ENCODE measurements around the gene TRAPPC12. TPM values are rescaled to one million over a fixed set of nuclear protein-coding genes. Genes with fewer than 3 reads are reported as not detected.

The TRAPPC12 gene
- total and polyA plus RNA-seq, 7 experiments from 2014 or later: 29.8 to 160 (median 104) TPM

DNA sequence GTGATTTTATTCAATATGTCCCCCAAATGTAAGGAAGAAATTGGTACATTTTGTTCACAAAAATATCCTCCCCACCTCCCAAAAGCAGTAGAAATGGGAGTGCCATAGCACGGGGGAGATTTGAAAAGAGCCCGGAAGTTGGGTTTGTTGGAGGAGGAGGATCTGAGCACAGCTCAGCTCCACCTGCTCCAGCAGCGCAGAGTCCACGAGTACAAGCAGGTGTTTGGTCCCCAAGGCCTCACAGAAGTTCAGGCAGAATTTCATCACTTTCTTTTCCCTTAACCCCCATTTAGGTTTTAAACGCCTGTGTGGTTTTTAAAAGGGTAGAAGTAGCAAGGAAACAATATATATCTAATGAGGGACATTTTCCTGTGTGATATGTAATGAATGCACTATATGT is 56.0 kb downstream of the TRAPPC12 start:
- DNase-seq (no peak), ATAC-seq (no peak)
- intact Hi-C loops (cut with micrococcal nuclease): no loop called here
- no peak overlapping the region for H3K27ac ChIP-seq (ENCODE audit: low read depth, low read length)
- Mint-ChIP-seq H3K27me3 (no peaks in the 10 kb centered on the region), H3K27ac (no peak overlapping the region), H3K9me3 (no peaks in the 10 kb centered on the region), H3K4me1 (peaks cover 0 to 21% (median 18%) of the 10 kb centered on the region in 7 donors), H3K4me3 (no peak overlapping the region), H3K36me3 (peaks cover 0 to 36% (median 3%) of the 10 kb centered on the region in 5 donors)
- no peak overlapping the region for H3K4me3 ChIP-seq (ENCODE audit: low read length)
- H3K9me3 ChIP-seq (ENCODE audit: control insufficient read depth in 2 of 3, low read length in 3 of 3): no peaks in the 10 kb centered on the region
- peaks cover 0 to 40% (median 0%) of the 10 kb centered on the region in 3 experiments for H3K36me3 ChIP-seq (ENCODE audit: control insufficient read depth in 2 of 3, insufficient read depth in 3 of 3, low read length in 3 of 3)
- CTCF ChIA-PET: no interaction called here
- POLR2A ChIA-PET: no interaction called here
- no peaks in the 10 kb centered on the region for H3K4me1 ChIP-seq (ENCODE audit: control insufficient read depth in 2 of 2, insufficient read depth in 2 of 2, low read length in 2 of 2)
- no peaks in the 10 kb centered on the region for H3K27me3 ChIP-seq (ENCODE audit: control insufficient read depth in 2 of 2, insufficient read depth in 2 of 2, low read length in 2 of 2)

- H3K27ac ChIP-seq (ENCODE audit: low read depth, low read length): no peak overlapping the region
- no peaks in the 10 kb centered on the region for H3K27me3 ChIP-seq (ENCODE audit: control insufficient read depth in 2 of 2, insufficient read depth in 2 of 2, low read length in 2 of 2)
- H3K9me3 ChIP-seq (ENCODE audit: control insufficient read depth in 2 of 3, low read length in 3 of 3): no peaks in the 10 kb centered on the region
- POLR2A ChIA-PET: no interaction called here
- intact Hi-C loops (cut with micrococcal nuclease): no loop called here
- H3K4me1 ChIP-seq (ENCODE audit: control insufficient read depth in 2 of 2, insufficient read depth in 2 of 2, low read length in 2 of 2): no peaks in the 10 kb centered on the region
- no peak overlapping the region for H3K4me3 ChIP-seq (ENCODE audit: low read length)
- ATAC-seq: no peak
- DNase-seq: no peak
- H3K36me3 ChIP-seq (ENCODE audit: control insufficient read depth in 2 of 3, insufficient read depth in 3 of 3, low read length in 3 of 3): peaks cover 0 to 24% (median 0%) of the 10 kb centered on the region in 3 experiments
- H3K27me3 Mint-ChIP-seq: no peaks in the 10 kb centered on the region
- H3K36me3 Mint-ChIP-seq: peaks cover 1 to 20% (median 2%) of the 10 kb centered on the region in 5 donors
- peak overlapping the region in 2 of 10 donors; percentile 1 to 38 for H3K4me3 Mint-ChIP-seq
- CTCF ChIA-PET: interaction anchor here (3.5 kb wide), 1 partner anchor 16 kb away, joined by 11 read pairs; no protein-coding TSS in a partner anchor
- H3K9me3 Mint-ChIP-seq: no peaks in the 10 kb centered on the region
- peak overlapping the region in 3 of 9 donors; percentile 16 to 29 (median 19) for H3K27ac Mint-ChIP-seq
- peaks cover 4 to 40% (median 31%) of the 10 kb centered on the region in 7 donors for H3K4me1 Mint-ChIP-seq
These were observed 61.0 kb downstream of the TRAPPC12 start for GRCh38 chr2:3440477-3440876.

DNA sequence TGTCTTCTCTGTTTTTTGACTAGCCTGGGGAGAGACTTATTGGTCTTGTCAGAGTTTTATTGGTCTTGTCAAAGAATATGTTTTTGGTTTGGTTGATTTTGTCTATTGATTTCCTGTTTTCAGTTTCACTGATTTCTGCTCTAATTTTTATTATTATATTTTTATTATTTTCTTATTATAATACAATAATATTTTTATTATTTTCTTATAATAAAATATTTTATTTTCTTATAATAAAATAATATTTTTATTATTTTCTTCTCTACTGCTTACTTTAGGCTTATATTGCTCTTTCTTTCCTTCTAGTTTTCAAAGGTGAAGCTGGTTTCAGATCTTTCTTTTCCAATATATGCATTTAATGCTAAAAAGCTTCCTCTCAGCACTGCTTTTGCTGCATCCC is 62.0 kb downstream of the TRAPPC12 start:
- Mint-ChIP-seq H3K36me3 (peaks cover 3 to 28% (median 6%) of the 10 kb centered on the region in 5 donors), H3K4me3 (no peak overlapping the region), H3K27me3 (no peaks in the 10 kb centered on the region), H3K27ac (peak overlapping the region in 4 of 9 donors; percentile 16 to 54 (median 32)), H3K4me1 (peaks cover 4 to 40% (median 31%) of the 10 kb centered on the region in 7 donors), H3K9me3 (no peaks in the 10 kb centered on the region)
- intact Hi-C loops (cut with micrococcal nuclease): no loop called here
- no peak overlapping the region for H3K4me3 ChIP-seq (ENCODE audit: low read length)
- no peaks in the 10 kb centered on the region for H3K9me3 ChIP-seq (ENCODE audit: control insufficient read depth in 2 of 3, low read length in 3 of 3)
- no peaks in the 10 kb centered on the region for H3K27me3 ChIP-seq (ENCODE audit: control insufficient read depth in 2 of 2, insufficient read depth in 2 of 2, low read length in 2 of 2)
- no peaks in the 10 kb centered on the region for H3K4me1 ChIP-seq (ENCODE audit: control insufficient read depth in 2 of 2, insufficient read depth in 2 of 2, low read length in 2 of 2)
- POLR2A ChIA-PET: no interaction called here
- H3K36me3 ChIP-seq (ENCODE audit: control insufficient read depth in 2 of 3, insufficient read depth in 3 of 3, low read length in 3 of 3): peaks cover 0 to 34% (median 0%) of the 10 kb centered on the region in 3 experiments
- DNase-seq (no peak), ATAC-seq (no peak)
- no peak overlapping the region for H3K27ac ChIP-seq (ENCODE audit: low read depth, low read length)
- CTCF ChIA-PET: interaction anchor here (0.5 to 3.5 kb wide), 4 partner anchors 17 to 25 kb away, joined by 3 to 11 read pairs (median 4); no protein-coding TSS in a partner anchor

DNA sequence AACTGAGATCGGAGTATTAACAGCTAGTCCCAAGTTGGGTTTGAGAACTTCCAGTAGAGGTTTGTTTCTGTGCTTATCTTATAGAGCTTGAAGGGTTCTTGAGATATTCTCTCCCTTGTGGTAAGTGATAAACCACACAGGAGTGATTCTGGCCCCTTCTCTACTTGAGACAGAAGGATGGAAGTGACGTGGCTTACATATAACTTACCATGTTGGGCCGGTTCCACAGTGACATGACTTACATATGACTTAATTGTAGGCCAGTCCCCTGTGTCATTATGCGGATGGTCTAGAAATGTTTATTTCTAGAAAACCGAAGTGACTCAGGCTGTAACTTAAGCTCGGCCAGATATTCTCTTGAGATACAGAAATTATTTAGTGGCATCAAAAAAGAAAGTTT is 62.7 kb downstream of the TRAPPC12 start:
- peaks cover 0 to 41% (median 0%) of the 10 kb centered on the region in 3 experiments for H3K36me3 ChIP-seq (ENCODE audit: control insufficient read depth in 2 of 3, insufficient read depth in 3 of 3, low read length in 3 of 3)
- Mint-ChIP-seq H3K36me3 (peaks cover 3 to 33% (median 7%) of the 10 kb centered on the region in 5 donors), H3K27me3 (no peaks in the 10 kb centered on the region), H3K4me3 (no peak overlapping the region), H3K4me1 (peaks cover 4 to 40% (median 31%) of the 10 kb centered on the region in 7 donors), H3K27ac (peak overlapping the region in 1 of 9 donors; percentile 12), H3K9me3 (no peaks in the 10 kb centered on the region)
- no peak for ATAC-seq
- CTCF ChIA-PET: interaction anchor here (1.5 to 3.5 kb wide), 3 partner anchors 18 to 22 kb away, joined by 3 to 11 read pairs (median 3); no protein-coding TSS in a partner anchor
- H3K27me3 ChIP-seq (ENCODE audit: control insufficient read depth in 2 of 2, insufficient read depth in 2 of 2, low read length in 2 of 2): no peaks in the 10 kb centered on the region
- H3K9me3 ChIP-seq (ENCODE audit: control insufficient read depth in 2 of 3, low read length in 3 of 3): no peaks in the 10 kb centered on the region
- POLR2A ChIA-PET: no interaction called here
- no peak overlapping the region for H3K27ac ChIP-seq (ENCODE audit: low read depth, low read length)
- H3K4me1 ChIP-seq (ENCODE audit: control insufficient read depth in 2 of 2, insufficient read depth in 2 of 2, low read length in 2 of 2): no peaks in the 10 kb centered on the region
- H3K4me3 ChIP-seq (ENCODE audit: low read length): no peak overlapping the region
- intact Hi-C loops (cut with micrococcal nuclease): no loop called here
- DNase-seq: no peak

DNA sequence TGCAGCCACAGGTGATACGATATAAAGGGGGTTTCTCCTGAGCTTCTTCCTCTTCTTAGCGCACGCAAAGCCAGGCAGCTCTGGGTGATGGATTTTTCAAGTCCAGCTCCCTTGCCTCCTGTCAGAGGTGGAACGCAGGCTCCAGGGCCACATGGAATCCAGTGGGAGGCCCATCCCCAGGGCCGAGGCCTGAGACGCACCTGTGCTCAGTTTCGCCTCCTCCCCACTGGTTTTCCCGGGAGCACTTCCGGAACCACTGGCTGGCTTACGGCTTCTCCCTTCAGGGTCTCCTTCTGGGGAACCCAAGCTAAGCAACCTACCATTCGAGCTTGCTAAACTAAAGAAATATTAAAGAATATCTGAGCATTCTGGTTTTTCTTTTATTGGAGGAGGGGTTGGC is 63.6 kb downstream of the TRAPPC12 start:
- peaks cover 0 to 50% (median 5%) of the 10 kb centered on the region in 3 experiments for H3K36me3 ChIP-seq (ENCODE audit: control insufficient read depth in 2 of 3, insufficient read depth in 3 of 3, low read length in 3 of 3)
- H3K4me1 Mint-ChIP-seq: peaks cover 4 to 40% (median 31%) of the 10 kb centered on the region in 7 donors

GRCh38 chr2:3443506-3444084 is 64.1 kb downstream of the TRAPPC12 start:
- Histone ChIP-seq H3K27me3 (ENCODE audit: control insufficient read depth in 2 of 2, insufficient read depth in 2 of 2, low read length in 2 of 2) (no peaks in the 10 kb centered on the region), H3K36me3 (ENCODE audit: control insufficient read depth in 2 of 3, insufficient read depth in 3 of 3, low read length in 3 of 3) (peaks cover 0 to 55% (median 5%) of the 10 kb centered on the region in 3 experiments), H3K4me1 (ENCODE audit: control insufficient read depth in 2 of 2, insufficient read depth in 2 of 2, low read length in 2 of 2) (no peaks in the 10 kb centered on the region), H3K9me3 (ENCODE audit: control insufficient read depth in 2 of 3, low read length in 3 of 3) (no peaks in the 10 kb centered on the region), H3K4me3 (ENCODE audit: low read length) (no peak overlapping the region), H3K27ac (ENCODE audit: low read depth, low read length) (no peak overlapping the region)
- ChIA-PET POLR2A (no interaction called here), CTCF (no interaction called here)
- Mint-ChIP-seq H3K9me3 (no peaks in the 10 kb centered on the region), H3K4me1 (peaks cover 4 to 37% (median 28%) of the 10 kb centered on the region in 7 donors), H3K27ac (peak overlapping the region in 1 of 9 donors; percentile 39), H3K36me3 (peaks cover 3 to 47% (median 9%) of the 10 kb centered on the region in 5 donors), H3K27me3 (no peaks in the 10 kb centered on the region), H3K4me3 (no peak overlapping the region)
- ATAC-seq (no peak), DNase-seq (no peak)
- intact Hi-C loops (cut with micrococcal nuclease): no loop called here

More for the DNA sequence above, 63.6 kb downstream of the TRAPPC12 start:
- Histone ChIP-seq H3K27ac (ENCODE audit: low read depth, low read length) (no peak overlapping the region), H3K4me1 (ENCODE audit: control insufficient read depth in 2 of 2, insufficient read depth in 2 of 2, low read length in 2 of 2) (no peaks in the 10 kb centered on the region), H3K27me3 (ENCODE audit: control insufficient read depth in 2 of 2, insufficient read depth in 2 of 2, low read length in 2 of 2) (no peaks in the 10 kb centered on the region), H3K4me3 (ENCODE audit: low read length) (no peak overlapping the region), H3K9me3 (ENCODE audit: control insufficient read depth in 2 of 3, low read length in 3 of 3) (no peaks in the 10 kb centered on the region)
- Mint-ChIP-seq H3K9me3 (no peaks in the 10 kb centered on the region), H3K4me3 (no peak overlapping the region), H3K27ac (peak overlapping the region in 1 of 9 donors; percentile 32), H3K27me3 (no peaks in the 10 kb centered on the region), H3K36me3 (peaks cover 3 to 42% (median 9%) of the 10 kb centered on the region in 5 donors)
- ChIA-PET CTCF (no interaction called here), POLR2A (no interaction called here)
- no peak for DNase-seq
- no peak for ATAC-seq
- intact Hi-C loops (cut with micrococcal nuclease): no loop called here

GRCh38 chr2:3445891-3446290 is 66.4 kb downstream of the TRAPPC12 start:
- DNase-seq (no peak), ATAC-seq (no peak)
- no peaks in the 10 kb centered on the region for H3K27me3 ChIP-seq (ENCODE audit: control insufficient read depth in 2 of 2, insufficient read depth in 2 of 2, low read length in 2 of 2)
- H3K4me3 ChIP-seq (ENCODE audit: low read length): no peak overlapping the region
- H3K4me1 ChIP-seq (ENCODE audit: control insufficient read depth in 2 of 2, insufficient read depth in 2 of 2, low read length in 2 of 2): no peaks in the 10 kb centered on the region
- no peaks in the 10 kb centered on the region for H3K9me3 Mint-ChIP-seq
- no peaks in the 10 kb centered on the region for H3K9me3 ChIP-seq (ENCODE audit: control insufficient read depth in 2 of 3, low read length in 3 of 3)
- H3K36me3 Mint-ChIP-seq: peaks cover 3 to 59% (median 9%) of the 10 kb centered on the region in 5 donors
- H3K27me3 Mint-ChIP-seq: no peaks in the 10 kb centered on the region
- H3K27ac ChIP-seq (ENCODE audit: low read depth, low read length): no peak overlapping the region
- intact Hi-C loops (cut with micrococcal nuclease): no loop called here
- H3K36me3 ChIP-seq (ENCODE audit: control insufficient read depth in 2 of 3, insufficient read depth in 3 of 3, low read length in 3 of 3): peaks cover 0 to 72% (median 5%) of the 10 kb centered on the region in 3 experiments
- POLR2A ChIA-PET: no interaction called here
- H3K4me1 Mint-ChIP-seq: peaks cover 0 to 14% (median 6%) of the 10 kb centered on the region in 7 donors
- CTCF ChIA-PET: no interaction called here
- no peak overlapping the region for H3K27ac Mint-ChIP-seq
- no peak overlapping the region for H3K4me3 Mint-ChIP-seq

All from naive thymus-derived CD4-positive, alpha-beta T cell (primary cell).